DOHH2 (cell line): ENCODE measurements around the gene ELOVL3.

Experiments used
- H3F3A ChIP-seq: fragments of 200-600 bp; sonication (generic), shearing (Covaris generic); 2 replicates; pipeline ENCODE4 v1.6.0; 2016; ENCODE audit warnings: antibody characterized with exemption, mild to moderate bottlenecking; ENCODE audit not compliant: control insufficient read depth, insufficient read depth
- H3K27ac ChIP-seq: fragments of 200-600 bp; sonication (generic); 2 replicates; pipeline ENCODE4 v1.5.1; 2014; ENCODE audit warnings: low read depth, mild to moderate bottlenecking, low read length, moderate library complexity
- H3K27me3 ChIP-seq: fragments of 200-600 bp; sonication (generic); 2 replicates; pipeline ENCODE4 v1.6.1; 2014; ENCODE audit warnings: mild to moderate bottlenecking, low read length, mixed read lengths; ENCODE audit not compliant: control insufficient read depth
- H3K36me3 ChIP-seq: fragments of 200-600 bp; sonication (generic); 2 replicates; pipeline ENCODE4 v1.6.1; 2014; ENCODE audit warnings: mild to moderate bottlenecking, low read length, moderate library complexity, mixed read lengths; ENCODE audit not compliant: control insufficient read depth
- H3K4me1 ChIP-seq: fragments of 200-600 bp; sonication (generic); 2 replicates; pipeline ENCODE4 v1.6.1; 2014; ENCODE audit warnings: mild to moderate bottlenecking, low read length, mixed read lengths; ENCODE audit not compliant: control insufficient read depth
- H3K4me2 ChIP-seq: fragments of 200-600 bp; sonication (generic); 2 replicates; pipeline ENCODE4 v1.6.0; 2014; ENCODE audit warnings: mild to moderate bottlenecking, low read length, moderate library complexity
- H3K4me3 ChIP-seq: fragments of 200-600 bp; sonication (generic); 2 replicates; pipeline ENCODE4 v1.5.1; 2014; ENCODE audit warnings: mild to moderate bottlenecking, low read length, mixed read lengths
- H3K79me2 ChIP-seq: fragments of 200-600 bp; sonication (generic); 2 replicates; pipeline ENCODE4 v1.6.1; 2014; ENCODE audit warnings: mild to moderate bottlenecking, low read length, mixed read lengths; ENCODE audit not compliant: control insufficient read depth
- H3K9me2 ChIP-seq: fragments of 200-600 bp; sonication (generic); replicated peaks from 2 replicates; pipeline ENCODE4 v1.6.1; 2014; ENCODE audit warnings: mild to moderate bottlenecking, low read length, mixed read lengths; ENCODE audit not compliant: control insufficient read depth
- H3K9me3 ChIP-seq: fragments of 200-600 bp; sonication (generic); 2 replicates; pipeline ENCODE4 v1.6.1; 2014; ENCODE audit warnings: antibody characterized with exemption, low read length, mixed read lengths; ENCODE audit not compliant: control insufficient read depth, insufficient read depth
- H4K20me1 ChIP-seq: fragments of 200-600 bp; sonication (generic); 2 replicates; pipeline ENCODE4 v1.6.0; 2014; ENCODE audit warnings: low read depth, mild to moderate bottlenecking, antibody characterized with exemption, low read length, moderate library complexity; ENCODE audit not compliant: control insufficient read depth, insufficient read depth
- CTCF ChIP-seq: fragments of 200-600 bp; sonication (generic); IDR thresholded peaks from one replicate; pipeline ENCODE4 v1.5.1; 2014; ENCODE audit warnings: antibody characterized with exemption, mild to moderate bottlenecking, low read depth, low read length; ENCODE audit not compliant: poor library complexity, severe bottlenecking
- EZH2phosphoT487 ChIP-seq: fragments of 200-600 bp; sonication (generic); IDR thresholded peaks from 2 replicates; pipeline ENCODE4 v1.6.1; 2017; ENCODE audit warnings: borderline replicate concordance, mild to moderate bottlenecking, antibody characterized with exemption, low read length, moderate library complexity, mixed read lengths

Gene ELOVL3

GRCh38 chr10:102240467-102241031 is 14.4 kb downstream of the ELOVL3 start:
- no peaks in the 10 kb centered on the region; the same call in 1 of the 2 replicates for H3K36me3 ChIP-seq
- peaks cover 19% of the 10 kb centered on the region for H3K4me1 ChIP-seq
- no peak overlapping the region for H3K27ac ChIP-seq
- H3K4me3 ChIP-seq: no peak overlapping the region
- no peaks in the 10 kb centered on the region for H4K20me1 ChIP-seq
- peaks cover 2% of the 10 kb centered on the region for H3K79me2 ChIP-seq
- H3K9me3 ChIP-seq: no peaks in the 10 kb centered on the region
- TF ChIP-seq EZH2phosphoT487 (no peak), CTCF (no peak)
- H3K27me3 ChIP-seq: peaks cover 31% of the 10 kb centered on the region
- no peaks in the 10 kb centered on the region for H3F3A ChIP-seq
- H3K4me2 ChIP-seq: no peak overlapping the region
- H3K9me2 ChIP-seq: no peaks in the 10 kb centered on the region

- H3K9me2 ChIP-seq: no peaks in the 10 kb centered on the region
- H3K4me3 ChIP-seq: peak overlapping the region; percentile 65
- H3K9me3 ChIP-seq: no peaks in the 10 kb centered on the region
- peak overlapping the region; percentile 79 for H3K4me2 ChIP-seq
- TF ChIP-seq CTCF (no peak), EZH2phosphoT487 (no peak)
- no peaks in the 10 kb centered on the region; the same call in 1 of the 2 replicates for H3K36me3 ChIP-seq
- no peak overlapping the region for H3K27ac ChIP-seq
- H3K4me1 ChIP-seq: peaks cover 20% of the 10 kb centered on the region
- H4K20me1 ChIP-seq: no peaks in the 10 kb centered on the region; the same call in 1 of the 2 replicates
- H3F3A ChIP-seq: no peaks in the 10 kb centered on the region
- H3K79me2 ChIP-seq: peaks cover 7% of the 10 kb centered on the region
- peaks cover 26% of the 10 kb centered on the region for H3K27me3 ChIP-seq
These were observed 14.9 kb downstream of the ELOVL3 start for GRCh38 chr10:102241032-102241443.

- Histone ChIP-seq H3K4me3 (peak within 1 kb of the TSS; percentile 65), H3K36me3 (peaks cover 2% of the 10 kb centered on the region), H3K27ac (no peak within 1 kb of the TSS), H3K27me3 (peaks cover 21% of the 10 kb centered on the region), H4K20me1 (peaks cover 2% of the 10 kb centered on the region; the same call in 1 of the 2 replicates), H3K79me2 (peaks cover 12% of the 10 kb centered on the region), H3K9me2 (no peaks in the 10 kb centered on the region), H3K4me1 (peaks cover 25% of the 10 kb centered on the region), H3K9me3 (no peaks in the 10 kb centered on the region), H3K4me2 (peak within 1 kb of the TSS; percentile 79), H3F3A (0 out of 2 replicates have a peak, but pooled peaks cover under 1% of the 10 kb centered on the region)
- TF ChIP-seq CTCF (no peak), EZH2phosphoT487 (no peak)
These were observed 15.5 kb downstream of the ELOVL3 start, which contains the start of gene PITX3 for GRCh38 chr10:102241444-102242117. Gene PITX3 (minus strand): TSS chr10:102241512. CDS start chr10:102232080, 9,432 bp downstream.
